Adrenal gland (tissue), 5 donors: ENCODE results near the gene ASTN2.

ENCODE experiments used
- CTCF ChIP-seq, 6 experiments: fragments of 450-650 bp in 4 of 6; fragments of 200-600 bp in 2 of 6; sonication (generic) in 1 of 6; IDR thresholded peaks; 1 replicate in 5 of 6; 2 replicates in 1 of 6; pipeline versions ENCODE4 v1.5.1 to v1.8.0; 2016 to 2021; ENCODE audit warnings: antibody characterized with exemption in 6 of 6, mild to moderate bottlenecking in 2 of 6, moderate library complexity in 1 of 6
- POLR2A ChIP-seq, 2 donors: fragments of 450-650 bp; IDR thresholded peaks; one replicate each; pipeline ENCODE4 v1.6.1; 2017; ENCODE audit warnings: antibody characterized with exemption in 2 of 2, mild to moderate bottlenecking in 2 of 2, moderate library complexity in 1 of 2
- donor health status: DM: no; HTN: no; CAD: no.

GRCh38 chr9:116585204-116585603 lies 829.7 kb downstream of the ASTN2 start:
- TF ChIP-seq CTCF (IDR thresholded peaks at IDR 0.05) (no peak), POLR2A (IDR thresholded peaks at IDR 0.05) (no peak)
